Measurements from ENCODE around the gene ODAD4. TPM values are rescaled to one million over a fixed set of nuclear protein-coding genes. Genes with fewer than 3 reads are reported as not detected.
"Not testable (repeated sequence)": the region's sequence is repeated elsewhere in the genome, so short reads cannot be mapped to it uniquely, and the experiment has no call there.

Gene ODAD4
- total RNA-seq, 2 experiments from 2014 or later = 0.65 to 0.72 TPM

DNA sequence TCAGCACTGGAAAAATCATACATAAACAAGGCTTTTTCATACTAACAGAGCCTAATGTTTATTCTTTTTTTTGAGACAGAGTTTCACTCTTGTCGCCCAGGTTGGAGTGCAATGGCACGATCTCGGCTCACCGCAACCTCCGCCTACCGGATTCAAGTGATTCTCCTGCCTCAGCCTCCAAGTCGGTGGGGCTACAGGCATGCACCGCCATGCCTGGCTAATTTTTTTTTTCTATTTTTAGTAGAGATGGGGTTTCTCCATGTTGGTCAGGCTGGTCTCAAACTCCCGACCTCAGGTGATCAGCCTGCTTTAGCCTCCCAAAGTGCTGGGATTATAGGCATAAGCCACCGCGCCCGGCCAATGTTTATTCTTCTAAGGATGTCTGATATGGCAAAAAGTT is 83.3 kb downstream of the ODAD4 start:
- H3K36me3 Mint-ChIP-seq = peaks cover 12% of the 10 kb centered on the region
- H3K4me3 Mint-ChIP-seq; ATAC-seq (ENCODE audit: low read depth); DNase-seq; H3K27ac Mint-ChIP-seq; H3K9me3 Mint-ChIP-seq; H3K27me3 Mint-ChIP-seq: not testable (repeated sequence)
- POLR2A ChIA-PET = interaction anchor here (0.8 kb wide), 1 partner anchor 47 kb away, joined by 3 read pairs; no protein-coding TSS in a partner anchor
- peaks cover 49% of the 10 kb centered on the region for H3K4me1 Mint-ChIP-seq

Other genes with a start within 250 kb of the ODAD4 start
- 100 to 1,000 TPM; 682 to 723 TPM for gene EIF1, start 241.7 kb upstream of the ODAD4 start, total RNA-seq
- not detected for gene GAST, start 218.3 kb upstream of the ODAD4 start, total RNA-seq
- gene HAP1, start 196.0 kb upstream of the ODAD4 start, total RNA-seq = under 1 TPM in 1 of 2 experiments, not detected in 1; 0.14 TPM
- 10 to 100 TPM; 10.1 to 12.8 TPM for gene JUP, start 143.9 kb upstream of the ODAD4 start, total RNA-seq
- 1 to 10 TPM; 3.2 to 3.7 TPM for gene P3H4, start 118.7 kb upstream of the ODAD4 start, total RNA-seq
- under 1 TPM; 0.53 to 0.94 TPM for gene FKBP10, start 117.6 kb upstream of the ODAD4 start, total RNA-seq
- 10 to 100 TPM; 30.1 to 35.4 TPM for gene NT5C3B, start 94.4 kb upstream of the ODAD4 start, total RNA-seq
- gene KLHL10, start 92.8 kb upstream of the ODAD4 start, total RNA-seq = not detected
- gene KLHL11, start 65.2 kb upstream of the ODAD4 start, total RNA-seq = 10 to 100 TPM; 13.6 to 14.8 TPM
- gene ACLY, start 11.7 kb upstream of the ODAD4 start, total RNA-seq = 100 to 1,000 TPM; 142 to 153 TPM
- 10 to 100 TPM; 75.8 to 83.0 TPM for gene CNP, start 36.2 kb downstream of the ODAD4 start, total RNA-seq
- gene DNAJC7, start 86.8 kb downstream of the ODAD4 start, total RNA-seq = 10 to 100 TPM; 86.7 to 93.7 TPM
- 10 to 100 TPM; 19.8 to 27.2 TPM for gene NKIRAS2, start 89.5 kb downstream of the ODAD4 start, total RNA-seq
- under 1 TPM; 0.53 to 0.91 TPM for gene C17orf113, start 120.0 kb downstream of the ODAD4 start, total RNA-seq
- gene ZNF385C, start 167.9 kb downstream of the ODAD4 start, total RNA-seq = under 1 TPM; 0.40 to 0.58 TPM
- 10 to 100 TPM; 68.7 to 77.6 TPM for gene DHX58, start 182.1 kb downstream of the ODAD4 start, total RNA-seq
- 10 to 100 TPM; 45.1 to 46.9 TPM for gene KAT2A, start 190.8 kb downstream of the ODAD4 start, total RNA-seq
- under 1 TPM; 0.31 to 0.36 TPM for gene HSPB9, start 192.2 kb downstream of the ODAD4 start, total RNA-seq
- gene RAB5C, start 224.4 kb downstream of the ODAD4 start, total RNA-seq = 10 to 100 TPM; 86.7 to 90.5 TPM

All from activated naive CD8-positive, alpha-beta T cell treated with anti-CD3 and anti-CD28 coated beads, Interleukin-2, amount 10 ng/mL, durations not matched to agents 7 days and 5 days (primary cell).